Lower leg skin (tissue), 3 donors: Measurements from ENCODE around the gene DNAH14.

Experiments used
- CTCF ChIP-seq, 3 donors: fragments of 450-650 bp; IDR thresholded peaks; one replicate each; pipeline ENCODE4 v1.5.1; 2016; ENCODE audit warnings: antibody characterized with exemption in 3 of 3, mild to moderate bottlenecking in 3 of 3, moderate library complexity in 2 of 3
- POLR2A ChIP-seq, 2 donors: fragments of 450-650 bp; IDR thresholded peaks; one replicate each; pipeline ENCODE4 v1.6.1; 2016 to 2017; ENCODE audit warnings: antibody characterized with exemption in 2 of 2, mild to moderate bottlenecking in 1 of 2, moderate library complexity in 1 of 2

DNA sequence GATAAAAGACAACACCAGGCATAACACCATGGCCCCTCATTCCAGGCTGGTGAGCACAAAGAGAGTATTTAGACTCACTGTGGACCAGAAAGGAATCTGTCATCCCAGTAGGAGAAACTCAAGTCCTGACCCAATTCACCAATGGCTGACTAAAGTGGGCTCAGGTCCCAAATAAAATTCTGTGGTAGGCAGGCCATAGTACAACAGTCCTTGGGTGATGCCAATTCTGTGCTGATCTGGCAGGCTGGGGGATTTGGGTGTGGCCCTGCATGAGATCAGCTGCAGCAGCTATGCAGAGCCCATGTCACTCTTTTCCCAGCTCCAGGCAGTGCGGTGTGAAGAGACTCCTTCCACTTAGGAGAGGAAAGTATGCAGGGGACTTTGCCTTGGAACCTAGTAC is 253.2 kb downstream of the DNAH14 start:
- no peak for TF ChIP-seq CTCF (IDR thresholded peaks at IDR 0.05)
- TF ChIP-seq POLR2A (IDR thresholded peaks at IDR 0.05) = no peak
